Neural cell (in vitro differentiated cells): Measurements from ENCODE around the gene ATP5ME. TPM values are rescaled to one million over a fixed set of nuclear protein-coding genes. Genes with fewer than 3 reads are reported as not detected.

Experiments used
- H2AFZ ChIP-seq: fragments of 200-600, 300-800 bp; sonication (generic), shearing (Covaris generic); 2 replicates; pipeline ENCODE4 v1.6.0; 2014; ENCODE audit warnings: low read depth, mild to moderate bottlenecking, antibody characterized with exemption, low read length, moderate library complexity
- H3F3A ChIP-seq: fragments of 200-600 bp; shearing (Covaris generic); 2 replicates; pipeline ENCODE4 v1.6.1; 2016; ENCODE audit warnings: mild to moderate bottlenecking, moderate library complexity, mixed read lengths, antibody characterized with exemption, low read length; ENCODE audit not compliant: insufficient read depth, poor library complexity, severe bottlenecking
- H3K27ac ChIP-seq: fragments of 200-600, 300-800 bp; sonication (generic), shearing (Covaris generic); 2 replicates; pipeline ENCODE4 v1.5.1; 2014; ENCODE audit warnings: mild to moderate bottlenecking, low read length, moderate library complexity
- H3K27me3 ChIP-seq: fragments of 300-800, 200-600 bp; sonication (generic), shearing (Covaris generic); 2 replicates; pipeline ENCODE4 v1.6.0; 2014; ENCODE audit warnings: mild to moderate bottlenecking, low read depth, low read length, moderate library complexity; ENCODE audit not compliant: insufficient read depth
- H3K36me3 ChIP-seq: fragments of 300-800, 200-600 bp; sonication (generic), shearing (Covaris generic); 2 replicates; pipeline ENCODE4 v1.5.1; 2014; ENCODE audit warnings: mild to moderate bottlenecking, antibody characterized with exemption, low read length, moderate library complexity; ENCODE audit not compliant: insufficient read depth
- H3K4me2 ChIP-seq: fragments of 300-800, 200-600 bp; sonication (generic), shearing (Covaris generic); 2 replicates; pipeline ENCODE4 v1.6.0; 2014; ENCODE audit warnings: mild to moderate bottlenecking, low read length
- H3K4me3 ChIP-seq: fragments of 300-800, 200-600 bp; sonication (generic), shearing (Covaris generic); 2 replicates; pipeline ENCODE4 v1.5.1; 2014; ENCODE audit warnings: mild to moderate bottlenecking, low read length, moderate library complexity
- H3K79me2 ChIP-seq: fragments of 200-600 bp; shearing (Covaris generic); replicated peaks from 2 replicates; pipeline ENCODE4 v1.6.0; 2014; ENCODE audit warnings: mild to moderate bottlenecking, low read length, moderate library complexity; ENCODE audit not compliant: insufficient read depth
- H3K9ac ChIP-seq: fragments of 300-800, 200-600 bp; sonication (generic), shearing (Covaris generic); 2 replicates; pipeline ENCODE4 v1.6.1; 2016; ENCODE audit warnings: mild to moderate bottlenecking, low read length, mixed read lengths
- H3K9me2 ChIP-seq: fragments of 200-600 bp; shearing (Covaris generic); 2 replicates; pipeline ENCODE4 v1.6.1; 2016; ENCODE audit warnings: mild to moderate bottlenecking, low read length, mixed read lengths; ENCODE audit not compliant: insufficient read depth
- H3K9me3 ChIP-seq: fragments of 200-600, 300-800 bp; sonication (generic), shearing (Covaris generic); 2 replicates; pipeline ENCODE4 v1.6.1; 2016; ENCODE audit warnings: mild to moderate bottlenecking, mixed run types, low read length, moderate library complexity, mixed read lengths
- H4K20me1 ChIP-seq: fragments of 200-600 bp; shearing (Covaris generic); 2 replicates; pipeline ENCODE4 v1.6.1; 2016; ENCODE audit warnings: mild to moderate bottlenecking, mixed run types; ENCODE audit not compliant: insufficient read depth
- EP300 ChIP-seq: fragments of 450-650 bp; conservative IDR thresholded peaks from 2 replicates; pipeline ENCODE4 v1.6.1; 2014; ENCODE audit warnings: antibody characterized with exemption, mild to moderate bottlenecking, moderate library complexity; ENCODE audit not compliant: poor library complexity, severe bottlenecking
- EZH2 ChIP-seq: fragments of 200-600, 300-800 bp; shearing (Covaris generic), sonication (generic); IDR thresholded peaks from 2 replicates; pipeline ENCODE4 v1.6.1; 2014; ENCODE audit warnings: antibody characterized with exemption, low read length, borderline replicate concordance, mild to moderate bottlenecking; ENCODE audit not compliant: insufficient read depth, poor library complexity, severe bottlenecking
- MXI1 ChIP-seq: fragments of 450-650 bp; conservative IDR thresholded peaks from 2 replicates; pipeline ENCODE4 v1.6.1; 2014; ENCODE audit warnings: antibody characterized with exemption, mild to moderate bottlenecking; ENCODE audit not compliant: poor library complexity, severe bottlenecking
- POLR2AphosphoS5 ChIP-seq: IDR thresholded peaks from 2 replicates; pipeline ENCODE4 v1.6.1; 2012
- RAD21 ChIP-seq: fragments of 450-650 bp; conservative IDR thresholded peaks from 2 replicates; pipeline ENCODE4 v1.6.1; 2014; ENCODE audit warnings: antibody characterized with exemption, mild to moderate bottlenecking, moderate library complexity
- SMC3 ChIP-seq: fragments of 450-650 bp; conservative IDR thresholded peaks from 2 replicates; pipeline ENCODE4 v1.6.1; 2014; ENCODE audit warnings: antibody characterized with exemption, mild to moderate bottlenecking, moderate library complexity; ENCODE audit not compliant: poor library complexity
- TAF1 ChIP-seq: IDR thresholded peaks from 2 replicates; pipeline ENCODE4 v1.6.1; 2012; ENCODE audit warnings: low read depth
- polyA plus RNA-seq: library from polyadenylated mRNA; depleted of rRNA; stranded (reverse); fragments of >200 nt; gene quantifications from 2 replicates; pipeline ENCODE4 v1.2.3, GENCODE V29; 2014
- TF ChIP-seq, protein P1 (sequence below): fragments of 450-650 bp; IDR thresholded peaks from 2 replicates; pipeline ENCODE4 v1.5.1; 2014; ENCODE audit warnings: antibody characterized with exemption, mild to moderate bottlenecking, moderate library complexity; ENCODE audit not compliant: poor library complexity, severe bottlenecking
- TF ChIP-seq, protein P2 (sequence below): IDR thresholded peaks from 2 replicates; pipeline ENCODE4 v1.6.1; 2012; ENCODE audit warnings: borderline replicate concordance

The ATP5ME gene
- polyA plus RNA-seq, 1 donor from 2014 or later = 156 TPM

DNA sequence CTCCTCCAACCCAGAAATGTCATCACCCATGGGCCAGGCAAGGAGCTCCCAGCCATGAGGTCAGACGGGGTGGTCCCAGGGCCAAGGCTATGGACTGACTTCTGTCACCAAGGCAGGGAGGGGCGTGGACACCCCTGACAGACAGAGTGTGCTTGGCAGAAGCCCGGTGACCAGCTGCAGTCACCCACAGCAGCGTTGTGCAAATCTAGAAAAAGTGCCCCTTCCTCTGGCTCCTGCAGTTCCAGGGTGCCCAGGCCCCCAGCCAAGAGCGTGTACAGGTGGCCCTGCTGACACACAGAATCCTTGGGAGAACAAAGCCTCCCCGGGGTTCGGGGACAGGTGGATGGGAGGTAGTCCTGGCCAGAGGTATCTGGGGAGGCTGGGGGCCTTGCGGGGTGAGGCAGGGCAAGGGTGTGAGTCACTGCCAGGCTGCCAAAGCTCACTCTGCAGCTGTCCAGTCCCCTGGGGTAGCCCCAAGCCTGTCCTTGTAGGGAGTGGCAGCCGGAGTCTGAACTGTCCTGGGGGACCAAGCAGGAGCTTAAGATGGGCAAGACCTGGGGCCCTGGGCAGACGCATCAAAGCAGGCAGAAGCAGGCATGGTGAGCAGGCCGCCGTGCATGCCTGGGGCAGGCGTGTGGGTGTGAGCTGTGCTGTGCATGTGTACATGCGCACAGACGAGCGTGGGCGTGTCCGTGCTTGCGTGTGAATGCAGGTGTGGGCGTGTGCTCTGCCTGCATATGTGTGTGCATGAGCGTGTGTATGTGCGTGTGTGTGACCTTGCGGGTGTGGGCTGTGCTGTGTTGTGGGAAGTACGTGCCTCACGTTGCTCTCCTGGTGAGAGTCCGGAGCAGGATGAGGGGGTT, 3.6 kb upstream of the ATP5ME start:
- no peaks in the 10 kb centered on the region for H3K9me2 ChIP-seq
- no peak overlapping the region for H3K4me3 ChIP-seq
- no peaks in the 10 kb centered on the region for H4K20me1 ChIP-seq
- no peaks in the 10 kb centered on the region for H3K27me3 ChIP-seq
- H3K36me3 ChIP-seq = no peaks in the 10 kb centered on the region
- H3K27ac ChIP-seq = no peak overlapping the region
- TF ChIP-seq POLR2AphosphoS5 (no peak), TAF1 (no peak), RAD21 (no peak), MXI1 (no peak), EZH2 (no peak), EP300 (no peak), SMC3 (no peak)
- TF ChIP-seq, protein P1, sequence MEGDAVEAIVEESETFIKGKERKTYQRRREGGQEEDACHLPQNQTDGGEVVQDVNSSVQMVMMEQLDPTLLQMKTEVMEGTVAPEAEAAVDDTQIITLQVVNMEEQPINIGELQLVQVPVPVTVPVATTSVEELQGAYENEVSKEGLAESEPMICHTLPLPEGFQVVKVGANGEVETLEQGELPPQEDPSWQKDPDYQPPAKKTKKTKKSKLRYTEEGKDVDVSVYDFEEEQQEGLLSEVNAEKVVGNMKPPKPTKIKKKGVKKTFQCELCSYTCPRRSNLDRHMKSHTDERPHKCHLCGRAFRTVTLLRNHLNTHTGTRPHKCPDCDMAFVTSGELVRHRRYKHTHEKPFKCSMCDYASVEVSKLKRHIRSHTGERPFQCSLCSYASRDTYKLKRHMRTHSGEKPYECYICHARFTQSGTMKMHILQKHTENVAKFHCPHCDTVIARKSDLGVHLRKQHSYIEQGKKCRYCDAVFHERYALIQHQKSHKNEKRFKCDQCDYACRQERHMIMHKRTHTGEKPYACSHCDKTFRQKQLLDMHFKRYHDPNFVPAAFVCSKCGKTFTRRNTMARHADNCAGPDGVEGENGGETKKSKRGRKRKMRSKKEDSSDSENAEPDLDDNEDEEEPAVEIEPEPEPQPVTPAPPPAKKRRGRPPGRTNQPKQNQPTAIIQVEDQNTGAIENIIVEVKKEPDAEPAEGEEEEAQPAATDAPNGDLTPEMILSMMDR = no peak
- TF ChIP-seq, protein P2, sequence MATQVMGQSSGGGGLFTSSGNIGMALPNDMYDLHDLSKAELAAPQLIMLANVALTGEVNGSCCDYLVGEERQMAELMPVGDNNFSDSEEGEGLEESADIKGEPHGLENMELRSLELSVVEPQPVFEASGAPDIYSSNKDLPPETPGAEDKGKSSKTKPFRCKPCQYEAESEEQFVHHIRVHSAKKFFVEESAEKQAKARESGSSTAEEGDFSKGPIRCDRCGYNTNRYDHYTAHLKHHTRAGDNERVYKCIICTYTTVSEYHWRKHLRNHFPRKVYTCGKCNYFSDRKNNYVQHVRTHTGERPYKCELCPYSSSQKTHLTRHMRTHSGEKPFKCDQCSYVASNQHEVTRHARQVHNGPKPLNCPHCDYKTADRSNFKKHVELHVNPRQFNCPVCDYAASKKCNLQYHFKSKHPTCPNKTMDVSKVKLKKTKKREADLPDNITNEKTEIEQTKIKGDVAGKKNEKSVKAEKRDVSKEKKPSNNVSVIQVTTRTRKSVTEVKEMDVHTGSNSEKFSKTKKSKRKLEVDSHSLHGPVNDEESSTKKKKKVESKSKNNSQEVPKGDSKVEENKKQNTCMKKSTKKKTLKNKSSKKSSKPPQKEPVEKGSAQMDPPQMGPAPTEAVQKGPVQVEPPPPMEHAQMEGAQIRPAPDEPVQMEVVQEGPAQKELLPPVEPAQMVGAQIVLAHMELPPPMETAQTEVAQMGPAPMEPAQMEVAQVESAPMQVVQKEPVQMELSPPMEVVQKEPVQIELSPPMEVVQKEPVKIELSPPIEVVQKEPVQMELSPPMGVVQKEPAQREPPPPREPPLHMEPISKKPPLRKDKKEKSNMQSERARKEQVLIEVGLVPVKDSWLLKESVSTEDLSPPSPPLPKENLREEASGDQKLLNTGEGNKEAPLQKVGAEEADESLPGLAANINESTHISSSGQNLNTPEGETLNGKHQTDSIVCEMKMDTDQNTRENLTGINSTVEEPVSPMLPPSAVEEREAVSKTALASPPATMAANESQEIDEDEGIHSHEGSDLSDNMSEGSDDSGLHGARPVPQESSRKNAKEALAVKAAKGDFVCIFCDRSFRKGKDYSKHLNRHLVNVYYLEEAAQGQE = no peak
- H3K9ac ChIP-seq = no peak overlapping the region
- no peaks in the 10 kb centered on the region for H3K9me3 ChIP-seq
- no peak overlapping the region for H3K4me2 ChIP-seq
- H2AFZ ChIP-seq = no peak overlapping the region
- H3F3A ChIP-seq = no peaks in the 10 kb centered on the region
- H3K79me2 ChIP-seq = peaks cover 11% of the 10 kb centered on the region

DNA sequence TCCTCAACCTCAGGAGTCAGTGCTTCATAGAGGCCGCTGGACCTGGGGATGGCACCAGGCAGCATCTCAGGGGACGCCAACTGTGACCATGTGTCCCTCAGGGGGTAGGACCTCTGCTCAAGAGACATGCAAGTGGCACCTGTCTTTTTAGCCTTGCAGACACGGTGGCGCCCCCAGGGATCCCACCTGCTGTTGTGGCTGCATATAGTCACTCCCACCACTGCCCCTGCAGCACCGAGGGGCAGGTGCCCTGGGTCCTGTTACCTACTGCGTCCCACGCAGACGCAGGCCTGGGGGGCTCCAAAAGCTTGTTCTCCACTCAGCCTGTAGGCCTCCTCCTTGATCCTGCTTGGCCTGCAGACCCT, 2.8 kb upstream of the ATP5ME start:
- Histone ChIP-seq H3K4me3 (no peak overlapping the region), H3F3A (no peaks in the 10 kb centered on the region), H3K36me3 (no peaks in the 10 kb centered on the region), H3K79me2 (peaks cover 11% of the 10 kb centered on the region), H3K27ac (no peak overlapping the region), H3K27me3 (no peaks in the 10 kb centered on the region), H2AFZ (no peak overlapping the region), H3K4me2 (no peak overlapping the region), H3K9me3 (no peaks in the 10 kb centered on the region), H3K9ac (no peak overlapping the region), H3K9me2 (no peaks in the 10 kb centered on the region), H4K20me1 (no peaks in the 10 kb centered on the region)
- TF ChIP-seq, protein P1 = no peak
- TF ChIP-seq EZH2 (no peak), RAD21 (no peak), MXI1 (no peak), POLR2AphosphoS5 (no peak), TAF1 (no peak), SMC3 (no peak), EP300 (no peak)
- TF ChIP-seq, protein P2 = no peak
